Measurements from ENCODE around the gene SLC4A2.

Gene SLC4A2

DNA sequence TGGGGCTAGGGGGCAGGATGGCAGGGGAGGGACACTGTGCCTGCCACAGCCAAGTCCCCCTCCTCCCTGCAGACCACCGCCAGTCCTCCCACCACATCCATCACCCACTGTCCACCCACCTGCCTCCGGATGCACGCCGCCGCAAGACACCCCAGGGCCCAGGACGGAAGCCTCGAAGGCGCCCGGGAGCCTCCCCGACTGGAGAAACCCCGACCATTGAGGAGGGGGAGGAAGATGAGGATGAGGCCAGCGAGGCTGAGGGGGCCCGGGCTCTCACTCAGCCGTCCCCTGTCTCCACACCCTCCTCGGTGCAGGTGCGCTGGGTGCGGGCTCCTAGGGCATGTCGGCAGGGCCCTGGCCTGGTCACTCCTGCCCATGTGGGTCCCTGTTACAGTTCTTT is 5.1 kb downstream of the SLC4A2 start:
- Histone ChIP-seq H2AFZ (ENCODE audit: low read depth, low read length) (no peak overlapping the region), H3K9ac (ENCODE audit: low read length) (no peak overlapping the region), H3K4me1 (ENCODE audit: low read length) (peaks cover 9% of the 10 kb centered on the region), H3K4me3 (ENCODE audit: low read length) (no peak overlapping the region), H3K36me3 (replicated peaks; ENCODE audit: low read depth, low read length) (peaks cover 23% of the 10 kb centered on the region), H3K27ac (ENCODE audit: low read length) (no peak overlapping the region), H4K20me1 (ENCODE audit: insufficient read depth, low read length) (peaks cover 12% of the 10 kb centered on the region), H3K27me3 (ENCODE audit: low read depth, low read length) (no peaks in the 10 kb centered on the region), H3K4me2 (ENCODE audit: low read length) (no peak overlapping the region), H3K9me3 (ENCODE audit: insufficient read depth, low read length) (no peaks in the 10 kb centered on the region), H3K79me2 (ENCODE audit: low read length) (peaks cover 26% of the 10 kb centered on the region)
- TF ChIP-seq, protein P1, sequence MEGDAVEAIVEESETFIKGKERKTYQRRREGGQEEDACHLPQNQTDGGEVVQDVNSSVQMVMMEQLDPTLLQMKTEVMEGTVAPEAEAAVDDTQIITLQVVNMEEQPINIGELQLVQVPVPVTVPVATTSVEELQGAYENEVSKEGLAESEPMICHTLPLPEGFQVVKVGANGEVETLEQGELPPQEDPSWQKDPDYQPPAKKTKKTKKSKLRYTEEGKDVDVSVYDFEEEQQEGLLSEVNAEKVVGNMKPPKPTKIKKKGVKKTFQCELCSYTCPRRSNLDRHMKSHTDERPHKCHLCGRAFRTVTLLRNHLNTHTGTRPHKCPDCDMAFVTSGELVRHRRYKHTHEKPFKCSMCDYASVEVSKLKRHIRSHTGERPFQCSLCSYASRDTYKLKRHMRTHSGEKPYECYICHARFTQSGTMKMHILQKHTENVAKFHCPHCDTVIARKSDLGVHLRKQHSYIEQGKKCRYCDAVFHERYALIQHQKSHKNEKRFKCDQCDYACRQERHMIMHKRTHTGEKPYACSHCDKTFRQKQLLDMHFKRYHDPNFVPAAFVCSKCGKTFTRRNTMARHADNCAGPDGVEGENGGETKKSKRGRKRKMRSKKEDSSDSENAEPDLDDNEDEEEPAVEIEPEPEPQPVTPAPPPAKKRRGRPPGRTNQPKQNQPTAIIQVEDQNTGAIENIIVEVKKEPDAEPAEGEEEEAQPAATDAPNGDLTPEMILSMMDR (IDR thresholded peaks at IDR 0.05; ENCODE audit: low read depth, low read length), result no peak
- no peak for TF ChIP-seq EZH2phosphoT487 (IDR thresholded peaks at IDR 0.05; ENCODE audit: low read depth)

DNA sequence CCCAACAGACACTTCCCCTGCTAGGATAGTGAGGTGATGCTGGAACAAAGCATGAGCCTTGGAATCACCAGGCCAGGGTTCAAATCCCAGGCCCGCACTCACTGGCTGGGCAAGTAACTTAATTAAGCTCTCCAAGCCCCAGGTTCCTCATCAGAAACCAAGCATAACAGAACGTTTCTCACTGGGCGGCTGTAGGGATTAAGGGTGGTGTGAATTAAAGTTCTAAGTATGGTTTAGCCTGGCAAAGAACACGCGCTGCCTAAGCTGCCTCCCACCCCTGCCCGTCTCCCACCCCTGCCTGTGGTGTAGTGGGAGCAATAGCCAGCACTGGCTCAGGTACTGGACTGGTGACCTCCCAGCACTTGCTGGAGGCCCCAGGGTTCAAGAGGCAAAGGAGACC is 5.6 kb downstream of the SLC4A2 start:
- H3K9ac ChIP-seq (ENCODE audit: low read length), result no peak overlapping the region
- peaks cover 12% of the 10 kb centered on the region for H4K20me1 ChIP-seq (ENCODE audit: insufficient read depth, low read length)
- no peak overlapping the region for H3K4me2 ChIP-seq (ENCODE audit: low read length)
- no peaks in the 10 kb centered on the region for H3K27me3 ChIP-seq (ENCODE audit: low read depth, low read length)
- H3K27ac ChIP-seq (ENCODE audit: low read length), result no peak overlapping the region
- peaks cover 24% of the 10 kb centered on the region for H3K36me3 ChIP-seq (replicated peaks; ENCODE audit: low read depth, low read length)
- H3K4me3 ChIP-seq (ENCODE audit: low read length), result no peak overlapping the region
- no peaks in the 10 kb centered on the region for H3K9me3 ChIP-seq (ENCODE audit: insufficient read depth, low read length)
- H3K79me2 ChIP-seq (ENCODE audit: low read length), result peaks cover 22% of the 10 kb centered on the region
- no peak for TF ChIP-seq EZH2phosphoT487 (IDR thresholded peaks at IDR 0.05; ENCODE audit: low read depth)
- TF ChIP-seq, protein P1 (IDR thresholded peaks at IDR 0.05; ENCODE audit: low read depth, low read length), result no peak
- H3K4me1 ChIP-seq (ENCODE audit: low read length), result peaks cover 9% of the 10 kb centered on the region
- no peak overlapping the region for H2AFZ ChIP-seq (ENCODE audit: low read depth, low read length)

DNA sequence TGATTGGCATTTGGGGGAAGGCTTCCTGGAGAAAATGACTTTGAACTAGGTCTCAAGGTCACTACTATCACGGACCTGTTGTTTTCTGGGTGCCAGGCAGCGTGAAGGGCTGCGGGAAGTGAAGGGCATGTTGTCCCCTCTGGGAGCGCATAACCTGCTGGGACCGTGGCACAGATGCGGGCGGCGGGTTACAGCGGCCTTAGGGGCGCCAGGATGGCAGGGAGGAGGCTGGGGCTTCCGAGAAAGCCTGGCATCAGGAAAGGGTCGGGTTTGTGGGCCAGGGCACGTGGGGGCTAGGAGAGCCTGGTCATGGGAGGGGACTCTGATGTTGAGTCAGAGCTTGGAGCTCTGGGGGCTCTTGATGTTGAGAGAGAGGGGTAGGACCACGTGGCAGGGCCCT is 6.1 kb downstream of the SLC4A2 start:
- Histone ChIP-seq H3K27ac (ENCODE audit: low read length) (no peak overlapping the region), H3K36me3 (replicated peaks; ENCODE audit: low read depth, low read length) (peaks cover 28% of the 10 kb centered on the region), H3K4me1 (ENCODE audit: low read length) (peaks cover 9% of the 10 kb centered on the region), H2AFZ (ENCODE audit: low read depth, low read length) (no peak overlapping the region), H4K20me1 (ENCODE audit: insufficient read depth, low read length) (peaks cover 12% of the 10 kb centered on the region), H3K4me3 (ENCODE audit: low read length) (no peak overlapping the region), H3K4me2 (ENCODE audit: low read length) (no peak overlapping the region), H3K9me3 (ENCODE audit: insufficient read depth, low read length) (no peaks in the 10 kb centered on the region), H3K9ac (ENCODE audit: low read length) (no peak overlapping the region), H3K27me3 (ENCODE audit: low read depth, low read length) (no peaks in the 10 kb centered on the region), H3K79me2 (ENCODE audit: low read length) (peaks cover 16% of the 10 kb centered on the region)
- TF ChIP-seq, protein P1 (IDR thresholded peaks at IDR 0.05; ENCODE audit: low read depth, low read length), result no peak
- TF ChIP-seq EZH2phosphoT487 (IDR thresholded peaks at IDR 0.05; ENCODE audit: low read depth), result no peak

DNA sequence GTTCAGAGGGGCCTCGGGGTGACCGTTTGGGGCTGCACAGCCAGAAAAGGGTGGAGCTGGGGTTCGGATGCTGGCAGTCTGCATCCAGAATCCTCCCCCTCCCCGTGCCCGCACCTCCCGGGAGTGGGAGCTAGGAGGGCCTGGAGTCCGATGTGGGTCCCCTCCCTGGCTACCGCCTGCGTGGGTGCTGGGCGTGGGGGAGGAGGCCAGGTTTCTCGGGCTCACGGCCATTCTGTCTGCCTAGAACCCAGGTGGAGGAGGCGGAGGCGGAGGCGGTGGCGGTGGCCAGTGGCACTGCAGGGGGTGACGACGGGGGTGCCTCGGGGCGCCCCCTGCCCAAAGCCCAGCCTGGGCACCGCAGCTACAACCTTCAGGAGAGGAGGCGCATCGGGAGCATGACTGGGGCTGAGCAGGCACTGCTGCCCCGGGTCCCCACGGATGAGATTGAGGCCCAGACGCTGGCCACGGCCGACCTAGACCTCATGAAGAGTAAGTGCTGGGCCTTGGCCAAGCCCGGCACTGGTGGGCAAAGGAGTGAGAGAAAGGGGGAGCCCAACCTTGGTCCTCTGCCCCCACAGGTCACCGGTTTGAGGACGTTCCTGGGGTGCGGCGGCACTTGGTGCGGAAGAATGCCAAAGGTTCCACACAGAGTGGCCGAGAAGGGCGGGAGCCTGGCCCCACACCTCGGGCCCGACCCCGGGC is 7.0 kb downstream of the SLC4A2 start:
- Histone ChIP-seq H3K27me3 (ENCODE audit: low read depth, low read length) (no peaks in the 10 kb centered on the region), H4K20me1 (ENCODE audit: insufficient read depth, low read length) (peaks cover 3% of the 10 kb centered on the region; the same call in 1 of the 2 replicates), H3K4me2 (ENCODE audit: low read length) (no peak overlapping the region), H3K79me2 (ENCODE audit: low read length) (peaks cover 7% of the 10 kb centered on the region), H3K36me3 (replicated peaks; ENCODE audit: low read depth, low read length) (peaks cover 28% of the 10 kb centered on the region), H3K4me3 (ENCODE audit: low read length) (no peak overlapping the region), H3K9ac (ENCODE audit: low read length) (no peak overlapping the region), H3K4me1 (ENCODE audit: low read length) (0 out of 2 replicates have a peak, but pooled peaks cover under 1% of the 10 kb centered on the region), H2AFZ (ENCODE audit: low read depth, low read length) (no peak overlapping the region), H3K27ac (ENCODE audit: low read length) (no peak overlapping the region), H3K9me3 (ENCODE audit: insufficient read depth, low read length) (no peaks in the 10 kb centered on the region)
- TF ChIP-seq, protein P1 (IDR thresholded peaks at IDR 0.05; ENCODE audit: low read depth, low read length), result no peak
- TF ChIP-seq EZH2phosphoT487 (IDR thresholded peaks at IDR 0.05; ENCODE audit: low read depth), result no peak

Measured in OCI-LY3 (cell line).